ENCODE results near the gene PFKFB2.
A peak's percentile ranks its signal among the peaks of the same experiment; 100 is the strongest.

The PFKFB2 gene

GRCh38 chr1:207093944-207094343 lies 40.9 kb downstream of the PFKFB2 start:
- no peak for DNase-seq

GRCh38 chr1:207097871-207098324 lies 44.8 kb downstream of the PFKFB2 start:
- DNase-seq: peak; percentile 14

GRCh38 chr1:207101720-207102119 lies 48.6 kb downstream of the PFKFB2 start:
- no peak for DNase-seq

- no peak for DNase-seq
Measured at GRCh38 chr1:207102146-207102545, 49.1 kb downstream of the PFKFB2 start.

- DNase-seq: no peak
Measured at GRCh38 chr1:207102659-207103058, 49.6 kb downstream of the PFKFB2 start.

- no peak for DNase-seq
Measured at GRCh38 chr1:207103892-207104373, 50.9 kb downstream of the PFKFB2 start, which contains the start of gene C4BPA. TSS of gene C4BPA (plus strand) at chr1:207104233. CDS start at chr1:207113026, 8,793 bp downstream.

GRCh38 chr1:207109004-207109403 lies 55.9 kb downstream of the PFKFB2 start:
- DNase-seq: no peak

- no peak for DNase-seq
Measured at GRCh38 chr1:207112616-207113296, 59.7 kb downstream of the PFKFB2 start.

GRCh38 chr1:207115269-207115668 lies 62.2 kb downstream of the PFKFB2 start:
- DNase-seq: no peak

GRCh38 chr1:207124389-207124788 lies 71.3 kb downstream of the PFKFB2 start:
- DNase-seq: no peak

- DNase-seq: no peak
Measured at GRCh38 chr1:207128336-207128921, 75.4 kb downstream of the PFKFB2 start.

- DNase-seq: no peak
Measured at GRCh38 chr1:207129053-207129452, 76.0 kb downstream of the PFKFB2 start.
